ENCODE data around the gene TSPYL1.

Gene TSPYL1

GRCh38 chr6:116313101-116313776 is 33.5 kb upstream of the TSPYL1 start:
- TF ChIP-seq CTCF (IDR thresholded peaks at IDR 0.05): no peak
- H3K36me3 Mint-ChIP-seq (ENCODE audit: low read depth): peaks cover 12% of the 10 kb centered on the region
- no peak overlapping the region for H3K27ac Mint-ChIP-seq
- no peak overlapping the region for H3K4me3 Mint-ChIP-seq
- H3K9me3 Mint-ChIP-seq: no peaks in the 10 kb centered on the region
- no peaks in the 10 kb centered on the region for H3K27me3 Mint-ChIP-seq (ENCODE audit: low read depth, poor library complexity)
- no peak for DNase-seq
- H3K4me1 Mint-ChIP-seq: no peaks in the 10 kb centered on the region

- H3K27me3 Mint-ChIP-seq (ENCODE audit: low read depth, poor library complexity): no peaks in the 10 kb centered on the region
- no peak for DNase-seq
- H3K27ac Mint-ChIP-seq: no peak overlapping the region
- TF ChIP-seq CTCF (IDR thresholded peaks at IDR 0.05): no peak
- H3K4me3 Mint-ChIP-seq: no peak overlapping the region
- H3K9me3 Mint-ChIP-seq: no peaks in the 10 kb centered on the region
- H3K4me1 Mint-ChIP-seq: no peaks in the 10 kb centered on the region
- peaks cover 12% of the 10 kb centered on the region for H3K36me3 Mint-ChIP-seq (ENCODE audit: low read depth)
Measured at GRCh38 chr6:116309657-116310056, 29.9 kb upstream of the TSPYL1 start.

GRCh38 chr6:116309001-116309400 is 29.3 kb upstream of the TSPYL1 start:
- Mint-ChIP-seq H3K27ac (no peak overlapping the region), H3K4me1 (no peaks in the 10 kb centered on the region), H3K36me3 (ENCODE audit: low read depth) (peaks cover 12% of the 10 kb centered on the region), H3K4me3 (no peak overlapping the region), H3K9me3 (no peaks in the 10 kb centered on the region), H3K27me3 (ENCODE audit: low read depth, poor library complexity) (no peaks in the 10 kb centered on the region)
- DNase-seq: no peak
- no peak for TF ChIP-seq CTCF (IDR thresholded peaks at IDR 0.05)

GRCh38 chr6:116307633-116308032 is 27.9 kb upstream of the TSPYL1 start:
- H3K4me1 Mint-ChIP-seq: no peaks in the 10 kb centered on the region
- no peaks in the 10 kb centered on the region for H3K27me3 Mint-ChIP-seq (ENCODE audit: low read depth, poor library complexity)
- no peak overlapping the region for H3K27ac Mint-ChIP-seq
- no peaks in the 10 kb centered on the region for H3K9me3 Mint-ChIP-seq
- peaks cover 12% of the 10 kb centered on the region for H3K36me3 Mint-ChIP-seq (ENCODE audit: low read depth)
- H3K4me3 Mint-ChIP-seq: no peak overlapping the region
- DNase-seq: no peak
- no peak for TF ChIP-seq CTCF (IDR thresholded peaks at IDR 0.05)

- Mint-ChIP-seq H3K4me3 (no peak overlapping the region), H3K36me3 (ENCODE audit: low read depth) (peaks cover 12% of the 10 kb centered on the region)
Measured at GRCh38 chr6:116307001-116307400, 27.3 kb upstream of the TSPYL1 start.

More at GRCh38 chr6:116307001-116307400, 27.3 kb upstream of the TSPYL1 start:
- no peak overlapping the region for H3K27ac Mint-ChIP-seq
- H3K9me3 Mint-ChIP-seq: no peaks in the 10 kb centered on the region
- H3K27me3 Mint-ChIP-seq (ENCODE audit: low read depth, poor library complexity): no peaks in the 10 kb centered on the region
- no peaks in the 10 kb centered on the region for H3K4me1 Mint-ChIP-seq
- TF ChIP-seq CTCF (IDR thresholded peaks at IDR 0.05): no peak
- no peak for DNase-seq

Data from nephron progenitor cell (in vitro differentiated cells).